NCI-H2171 treated with DMSO at 0.1 percent for 48 hours (cell line): Measurements from ENCODE around the gene PSMC5.
"Not testable (repeated sequence)": the region's sequence is repeated elsewhere in the genome, so short reads cannot be mapped to it uniquely, and the experiment has no call there.

Experiments
- DNase-seq: peaks from one replicate; lab custom pipeline; 2025; lab: John Stamatoyannopoulos, UW

The PSMC5 gene

GRCh38 chr17:63838631-63839171 lies 11.5 kb downstream of the PSMC5 start:
- DNase-seq = no peak

DNA sequence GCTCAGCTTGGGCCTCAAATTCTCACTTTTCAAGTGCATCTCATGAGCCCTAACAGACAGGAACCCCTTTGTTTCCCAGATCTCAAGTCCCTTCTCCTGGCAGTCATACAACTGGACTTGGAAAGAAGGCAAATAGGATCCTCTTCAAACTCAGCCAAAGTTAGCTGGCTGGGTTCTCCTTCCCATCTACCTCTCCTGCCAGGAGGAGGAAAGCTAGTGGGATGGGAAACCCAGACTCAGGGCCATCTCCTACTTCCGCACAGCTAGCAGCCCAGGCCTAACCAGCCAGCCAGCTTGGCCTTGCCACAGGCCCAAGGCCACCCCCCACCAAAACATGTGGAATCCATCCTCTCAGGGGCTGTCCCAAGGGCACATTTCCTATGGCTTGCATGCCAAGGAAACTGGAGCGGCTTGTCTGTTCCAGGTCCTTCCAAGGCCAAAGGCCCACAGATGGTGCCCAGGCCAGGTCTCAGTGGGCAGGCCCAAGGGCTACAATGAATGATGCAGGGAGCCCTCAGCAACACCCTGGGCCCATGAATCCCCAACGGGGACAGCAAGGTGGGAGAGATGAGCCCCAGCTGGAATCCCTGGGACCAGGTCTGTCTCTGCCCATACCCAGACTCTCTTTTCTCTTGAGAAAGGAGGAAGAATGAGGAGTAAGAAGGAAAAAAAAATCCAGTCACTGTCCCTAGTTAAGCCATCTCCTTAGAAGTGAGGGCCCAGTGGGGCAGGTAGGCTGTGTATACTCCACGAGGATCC lies 13.5 kb downstream of the PSMC5 start:
- DNase-seq = no peak

DNA sequence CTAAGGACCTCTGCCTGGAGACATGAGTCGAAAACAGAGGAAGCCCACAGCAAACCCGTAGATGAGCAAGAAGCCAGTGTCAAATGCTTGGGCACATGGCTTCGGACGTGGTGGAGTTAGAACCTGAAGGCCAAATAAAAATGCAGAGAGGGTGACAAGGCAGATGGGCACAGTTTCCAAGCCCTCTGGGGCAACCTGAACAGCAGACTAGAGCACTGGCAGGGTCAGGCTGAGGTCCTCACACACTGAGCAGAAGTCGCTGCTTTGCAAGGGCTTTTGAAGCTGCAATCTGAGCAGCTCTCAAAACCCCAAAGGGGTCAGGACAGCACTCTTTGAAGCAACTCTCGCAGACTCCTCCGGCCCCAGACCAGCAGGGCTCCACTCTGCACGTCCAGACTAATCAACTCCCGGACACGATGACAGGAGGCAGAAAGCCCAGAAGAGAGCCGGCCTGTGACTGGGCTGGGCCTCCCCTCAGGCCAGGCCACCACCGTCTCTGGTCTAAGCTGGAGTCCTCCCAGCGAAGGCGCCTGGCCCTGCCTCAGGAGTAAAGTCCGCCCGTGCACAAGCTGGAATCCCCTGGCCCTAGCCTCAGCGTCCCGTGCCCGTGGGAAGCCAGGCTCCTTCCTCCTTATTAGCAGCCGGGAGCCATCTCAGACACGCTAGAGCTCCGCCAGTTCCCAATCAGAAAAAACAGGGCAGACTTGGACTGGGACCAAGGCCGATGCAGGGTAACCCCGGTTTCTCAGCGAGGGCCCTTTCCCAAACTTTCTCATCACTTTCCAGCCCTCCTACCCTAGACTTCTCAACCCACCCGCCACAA lies 14.3 kb downstream of the PSMC5 start:
- DNase-seq = peak; percentile 39

GRCh38 chr17:63842173-63842539 lies 14.9 kb downstream of the PSMC5 start:
- peak; percentile 56 for DNase-seq

DNA sequence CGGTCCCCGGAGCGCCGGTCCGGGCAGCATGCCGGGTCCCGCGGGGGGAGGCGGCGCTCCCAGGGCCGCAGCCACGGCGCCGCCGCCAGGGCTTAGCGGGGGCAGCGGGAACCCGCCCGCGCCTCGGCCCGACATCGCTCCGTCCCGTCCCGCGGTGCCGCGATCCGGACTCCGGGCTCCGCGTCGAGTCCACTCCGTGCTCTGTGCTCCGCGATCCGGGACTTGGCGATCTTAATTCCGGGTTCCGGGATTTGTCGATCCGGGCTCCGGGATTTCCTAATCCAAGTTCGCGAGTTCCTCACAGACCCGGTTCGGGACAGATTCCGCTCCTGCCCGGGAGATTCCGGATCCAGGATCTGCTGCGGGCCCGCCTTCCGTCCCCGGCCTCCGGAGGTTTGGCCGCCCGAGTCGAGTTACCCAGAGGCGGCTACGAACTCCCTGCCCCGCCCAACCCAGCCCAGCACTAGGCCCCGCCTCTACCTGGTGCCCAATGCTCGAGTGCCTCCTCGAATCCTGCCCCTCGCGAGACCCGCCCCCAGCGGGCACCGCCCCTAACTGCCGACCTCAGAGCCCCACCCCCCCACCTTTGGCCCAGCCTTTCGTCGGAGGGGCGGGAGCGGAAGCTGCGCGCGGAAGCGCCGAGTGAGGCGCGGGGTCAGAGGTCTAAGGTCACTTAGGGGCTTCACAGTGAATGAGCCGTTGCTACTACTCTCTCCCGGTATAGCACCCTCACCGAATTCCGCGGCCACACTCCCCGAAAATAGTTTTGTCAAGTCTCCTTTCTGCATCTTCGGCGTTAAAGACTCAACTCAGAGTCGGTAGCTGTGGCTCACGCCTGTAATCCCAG lies 15.5 kb downstream of the PSMC5 start, which contains the start of gene SMARCD2:
Gene SMARCD2, minus strand, starts transcription at position 146 of the 847 bp plus-strand sequence. Its CDS starts 11 bp downstream, at position 135.
- peak; percentile 97 for DNase-seq

GRCh38 chr17:63843387-63843888 lies 16.2 kb downstream of the PSMC5 start:
- DNase-seq = peak; percentile 38

DNA sequence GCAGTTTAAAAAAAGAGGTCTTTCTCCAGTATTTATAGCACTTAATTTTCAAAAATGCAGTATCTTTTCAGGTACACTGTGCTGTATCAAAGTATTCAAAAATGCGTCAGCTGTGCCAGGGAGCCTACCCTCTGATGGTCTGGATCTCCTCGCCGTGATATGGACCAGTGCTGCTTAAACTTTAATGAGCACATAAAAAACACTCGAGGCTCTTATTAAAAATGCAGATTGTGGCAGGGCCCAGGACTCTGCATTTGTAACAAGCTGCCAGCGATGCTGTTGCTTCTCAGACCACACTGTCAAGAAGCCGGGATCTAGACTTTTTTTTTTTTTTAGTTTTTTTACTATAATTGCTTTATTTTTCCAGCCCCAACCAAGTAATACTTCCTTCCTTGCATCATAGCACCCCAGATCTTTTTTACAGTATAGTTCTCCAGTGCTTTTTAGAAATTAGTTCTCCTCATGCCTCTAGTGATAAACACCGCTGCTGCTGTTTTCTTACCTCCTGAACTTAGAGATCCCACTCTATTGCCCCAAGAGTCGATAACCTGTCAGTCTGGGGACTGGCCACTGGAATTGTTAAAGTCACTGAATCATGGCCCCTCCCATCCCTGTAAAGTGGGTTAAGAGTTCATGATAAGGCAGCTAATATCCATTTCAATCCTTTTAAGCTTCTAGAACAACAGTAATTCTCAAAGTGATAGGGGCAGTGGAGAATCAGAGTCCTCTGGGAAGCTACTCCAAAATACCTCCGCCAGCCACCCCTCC lies 16.9 kb downstream of the PSMC5 start:
- DNase-seq = no peak

- DNase-seq = no peak
Observed at GRCh38 chr17:63845509-63845908, 18.3 kb downstream of the PSMC5 start.

DNA sequence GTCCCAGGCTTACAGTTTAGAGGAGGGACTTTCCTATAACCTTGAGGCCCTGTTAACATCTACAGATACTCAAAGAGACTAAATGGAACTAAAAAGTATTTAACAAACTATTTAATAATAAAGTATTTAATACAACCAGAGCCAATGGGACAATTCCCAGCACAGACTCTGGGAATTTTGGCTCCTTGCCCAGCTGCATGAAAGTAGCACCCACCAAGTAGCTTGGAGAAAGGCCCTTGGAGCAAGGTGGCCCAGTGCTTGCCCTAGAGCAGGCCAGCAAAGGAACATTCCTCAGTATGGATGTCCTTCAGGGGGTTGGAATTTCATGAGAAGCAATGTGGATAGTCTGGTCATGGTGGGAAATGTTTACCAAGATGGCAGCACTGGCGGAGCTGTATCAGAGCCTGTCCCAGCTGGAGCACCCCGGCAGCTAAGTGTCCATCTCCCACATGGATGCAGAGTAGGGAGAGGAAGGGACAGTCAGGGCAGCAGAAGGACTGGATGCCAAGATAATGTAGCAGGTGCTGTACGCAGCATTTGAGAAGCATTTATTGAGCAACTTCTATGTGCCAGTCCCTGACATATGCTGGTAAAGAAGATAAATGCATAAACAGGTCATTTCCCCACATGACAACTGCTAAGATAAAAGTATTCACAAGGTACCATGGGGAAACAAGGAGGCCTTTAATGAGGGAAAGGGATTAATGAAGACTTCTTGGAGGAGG lies 20.5 kb downstream of the PSMC5 start:
- no peak for DNase-seq

DNA sequence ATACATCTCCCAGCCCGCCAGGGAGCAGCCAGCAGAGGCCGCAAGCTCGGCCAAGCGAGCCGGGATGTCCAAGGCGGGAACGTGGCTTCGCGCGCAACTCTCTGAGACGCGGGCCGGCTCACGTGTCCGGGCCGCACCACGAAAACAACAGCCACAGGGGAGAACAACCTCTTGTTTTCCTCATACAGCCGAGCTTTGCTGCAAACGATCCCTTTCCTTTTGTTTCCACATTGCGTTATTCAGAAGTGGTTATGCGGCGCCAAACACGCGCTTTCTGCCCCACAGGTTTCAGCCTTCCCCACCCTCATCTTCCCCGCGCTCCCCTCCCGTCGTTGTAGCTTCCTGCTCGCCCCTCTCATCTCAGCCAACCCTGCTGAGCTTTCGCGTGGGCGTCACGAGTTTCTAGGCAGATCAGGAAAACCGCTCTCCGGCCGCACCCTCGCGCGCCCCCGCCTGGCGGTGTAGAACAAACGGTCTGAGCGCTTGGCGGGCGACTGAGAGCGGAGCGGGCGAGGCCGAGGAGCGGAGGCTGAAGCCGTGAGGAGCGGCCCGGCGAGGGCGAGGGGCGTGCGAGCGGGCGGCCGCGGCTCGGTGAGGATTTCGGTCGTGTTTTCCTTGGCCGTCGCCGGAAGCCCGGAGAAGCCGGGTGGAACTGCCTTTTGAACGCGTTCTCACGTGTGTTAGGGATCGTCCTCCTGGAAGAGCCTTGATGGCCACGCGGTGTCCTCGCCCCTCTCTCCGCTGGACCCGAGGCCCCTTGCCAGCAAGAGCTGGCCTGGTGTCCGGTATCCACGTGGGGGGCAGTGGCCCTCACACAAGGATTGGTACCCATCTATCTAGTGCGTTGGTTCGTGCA lies 21.8 kb downstream of the PSMC5 start:
- DNase-seq = no peak

DNA sequence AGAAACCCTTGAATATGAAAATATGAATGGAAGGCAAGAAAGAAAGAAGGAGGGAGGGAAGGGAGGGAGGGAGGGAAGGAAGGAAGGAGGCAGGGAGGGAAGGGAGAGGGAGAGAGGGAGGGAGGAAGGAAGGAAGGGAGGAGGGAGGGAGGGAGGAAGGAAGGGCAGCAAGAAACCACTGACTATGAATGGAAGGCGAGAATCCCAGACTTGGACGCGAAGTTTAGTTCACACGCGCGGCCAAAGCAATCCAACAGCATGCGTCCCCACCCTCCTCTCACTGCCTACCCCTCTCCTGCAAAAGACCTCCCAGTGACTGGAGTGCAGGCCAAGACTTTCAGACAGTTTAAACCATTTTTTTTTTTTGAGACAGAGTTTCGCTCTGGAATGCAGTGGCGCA lies 23.2 kb downstream of the PSMC5 start:
- DNase-seq = no peak

- DNase-seq = no peak
Observed at GRCh38 chr17:63853260-63853659, 26.0 kb downstream of the PSMC5 start.

DNA sequence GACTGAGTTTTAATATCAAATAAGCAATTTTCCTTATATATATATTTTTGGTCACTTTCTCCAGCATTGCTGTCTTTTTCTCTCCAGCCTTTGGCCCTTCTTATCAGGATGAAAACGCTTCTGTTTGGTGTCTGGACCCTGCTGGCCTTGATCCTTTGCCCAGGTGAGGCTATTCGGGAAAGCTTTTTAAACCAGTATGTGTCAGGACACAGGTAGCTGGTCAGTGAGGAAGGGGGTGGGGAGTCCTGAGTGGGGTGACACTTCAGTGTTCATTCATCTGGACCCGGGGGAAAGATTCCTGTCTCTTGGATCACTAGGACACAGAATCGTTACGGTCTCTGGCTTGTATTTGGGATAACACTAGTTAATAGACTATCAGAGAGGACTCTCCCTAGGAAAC lies 27.5 kb downstream of the PSMC5 start:
- no peak for DNase-seq

GRCh38 chr17:63855185-63855584 lies 28.0 kb downstream of the PSMC5 start:
- no peak for DNase-seq

- not testable (repeated sequence) for DNase-seq
Observed at GRCh38 chr17:63856425-63856824, 29.2 kb downstream of the PSMC5 start.

DNA sequence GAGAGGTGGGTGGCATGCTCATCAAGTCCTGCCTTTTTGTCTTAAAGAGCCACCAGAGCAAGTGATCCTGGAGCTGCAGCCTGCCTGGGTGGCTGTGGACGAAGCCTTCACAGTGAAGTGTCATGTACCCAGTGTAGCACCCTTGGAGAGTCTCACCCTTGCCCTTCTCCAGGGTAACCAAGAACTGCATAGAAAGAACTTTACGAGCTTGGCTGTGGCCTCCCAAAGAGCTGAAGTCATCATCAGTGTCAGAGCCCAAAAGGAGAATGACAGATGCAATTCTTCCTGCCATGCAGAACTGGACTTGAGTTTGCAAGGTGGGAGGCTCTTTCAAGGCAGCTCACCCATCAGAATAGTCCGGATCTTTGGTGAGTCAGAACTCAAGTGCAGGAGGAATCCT lies 32.0 kb downstream of the PSMC5 start:
- DNase-seq = no peak

DNA sequence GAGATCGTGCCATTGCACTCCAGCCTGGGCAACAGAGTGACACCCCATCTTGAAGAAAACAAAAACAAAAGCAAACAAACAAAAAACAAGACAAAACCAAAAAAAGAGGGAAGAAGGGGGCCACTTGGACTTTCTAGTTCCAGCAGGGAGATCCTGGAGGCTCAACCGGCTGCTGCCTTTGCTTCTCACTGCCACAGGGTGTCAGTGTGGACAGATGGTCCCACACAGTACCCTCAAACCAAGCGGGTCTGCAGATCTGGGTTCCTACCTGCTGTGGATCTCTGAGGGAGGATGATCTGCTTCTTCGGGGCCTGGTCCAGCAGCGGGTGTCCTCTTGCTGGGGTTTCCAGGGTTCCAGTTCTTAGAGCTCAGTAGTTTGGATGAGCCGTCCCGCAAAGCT lies 39.4 kb downstream of the PSMC5 start:
- DNase-seq = not testable (repeated sequence)

GRCh38 chr17:63869491-63870291 lies 42.5 kb downstream of the PSMC5 start:
- not testable (repeated sequence) for DNase-seq

GRCh38 chr17:63870292-63870665 lies 43.0 kb downstream of the PSMC5 start:
- not testable (repeated sequence) for DNase-seq
